Natural killer cell (primary cell): ENCODE results near the gene CD200R1L. TPM values are rescaled to one million over a fixed set of nuclear protein-coding genes. Genes with fewer than 3 reads are reported as not detected.

Source experiments
- ATAC-seq, 3 donors: fragments of 150-1000 bp in 2 of 3; fragments of 200-7000 bp in 1 of 3; cut with Tn5 transposase; 1 replicate in 1 of 3; 2 replicates in 2 of 3; pipeline ENCODE4 v1.10.0; 2021; ENCODE audit warnings: mild to moderate bottlenecking in 2 of 3, moderate library complexity in 2 of 3
- DNase-seq, 2 donors: peaks; one replicate each; pipeline versions ENCODE4 v3.0.0 to v3.0.0-alpha.2; 2013 to 2021; ENCODE audit warnings: mixed read lengths in 1 of 2
- H3K27ac ChIP-seq: one replicate; pipeline ENCODE4 v1.5.1; 2013; ENCODE audit warnings: mild to moderate bottlenecking, low read length
- H3K27me3 ChIP-seq: one replicate; pipeline ENCODE4 v1.6.1; 2013; ENCODE audit warnings: low read length; ENCODE audit not compliant: control insufficient read depth, insufficient read depth
- H3K36me3 ChIP-seq: one replicate; pipeline ENCODE4 v1.6.1; 2013; ENCODE audit warnings: low read length; ENCODE audit not compliant: control insufficient read depth, insufficient read depth
- H3K4me1 ChIP-seq: one replicate; pipeline ENCODE4 v1.6.1; 2013; ENCODE audit warnings: low read length; ENCODE audit not compliant: control insufficient read depth, insufficient read depth
- H3K4me3 ChIP-seq: one replicate; pipeline ENCODE4 v1.5.1; 2013; ENCODE audit warnings: low read length
- H3K9me3 ChIP-seq: one replicate; pipeline ENCODE4 v1.6.1; 2013; ENCODE audit warnings: low read length; ENCODE audit not compliant: control insufficient read depth, insufficient read depth
- H3K27ac Mint-ChIP-seq, 2 donors: one replicate each; pipeline ENCODE4 v1.8.0; 2022; ENCODE audit warnings: mild to moderate bottlenecking in 2 of 2, mixed read lengths in 2 of 2, moderate library complexity in 1 of 2
- H3K27me3 Mint-ChIP-seq, 2 donors: one replicate each; pipeline ENCODE4 v1.8.0; 2022; ENCODE audit warnings: low read depth in 2 of 2, mixed read lengths in 2 of 2
- H3K36me3 Mint-ChIP-seq: one replicate; pipeline ENCODE4 v1.8.0; 2022; ENCODE audit warnings: mixed read lengths
- H3K4me1 Mint-ChIP-seq, 2 donors: one replicate each; pipeline ENCODE4 v1.8.0; 2022; ENCODE audit warnings: mixed read lengths in 2 of 2
- H3K4me3 Mint-ChIP-seq: one replicate; pipeline ENCODE4 v1.8.0; 2022; ENCODE audit warnings: mild to moderate bottlenecking, moderate library complexity, mixed read lengths
- H3K9me3 Mint-ChIP-seq, 2 donors: one replicate each; pipeline ENCODE4 v1.8.0; 2022; ENCODE audit warnings: mixed read lengths in 2 of 2
- CTCF ChIP-seq: fragments of 200-600 bp; IDR thresholded peaks from one replicate; pipeline ENCODE4 v1.8.0; 2022; ENCODE audit warnings: antibody characterized with exemption
- WGBS: methylation state at CpG from one replicate; pipeline ENCODE4 v1.1.7; 2013; ENCODE audit warnings: missing lambda C conversion rate; ENCODE audit not compliant: insufficient coverage; 5-methylcytosine and 5-hydroxymethylcytosine counted together
- intact Hi-C: fragments of 100-400 bp; cut with micrococcal nuclease; formaldehyde crosslinking; loops from one replicate; pipeline ENCODE4 v1.14.2; 2022
- total RNA-seq, 4 donors: library from RNA; stranded (reverse); fragments of 120-200 nt in 1 of 4; gene quantifications; one replicate each; pipeline versions ENCODE4 v1.2.3 to v1.2.4, GENCODE V29; 2013 to 2022

Gene CD200R1L
- total RNA-seq, 3 donors from 2014 or later (not counting 1 experiment from before 2014, with no cell fraction given): 1.3 TPM; not detected in 2

- Histone ChIP-seq H3K27me3 (no peaks in the 10 kb centered on the region), H3K4me3 (no peak overlapping the region), H3K4me1 (no peaks in the 10 kb centered on the region), H3K9me3 (no peaks in the 10 kb centered on the region), H3K36me3 (no peaks in the 10 kb centered on the region), H3K27ac (no peak overlapping the region)
- ATAC-seq (no peak), DNase-seq (no peak)
- WGBS: 98% methylated on average over 4 of the region's 5 CpGs
- Mint-ChIP-seq H3K36me3 (no peaks in the 10 kb centered on the region), H3K9me3 (no peaks in the 10 kb centered on the region), H3K4me3 (no peak overlapping the region), H3K27ac (no peak overlapping the region), H3K4me1 (peaks cover 5 to 6% of the 10 kb centered on the region in 2 donors), H3K27me3 (no peaks in the 10 kb centered on the region)
- TF ChIP-seq CTCF: no peak
- intact Hi-C loops: no loop called here
These were observed 41.5 kb downstream of the CD200R1L start for GRCh38 chr3:112805126-112805525.

GRCh38 chr3:112804021-112804420, 42.6 kb downstream of the CD200R1L start:
- Histone ChIP-seq H3K27ac (no peak overlapping the region), H3K36me3 (no peaks in the 10 kb centered on the region), H3K9me3 (no peaks in the 10 kb centered on the region), H3K4me3 (no peak overlapping the region), H3K27me3 (no peaks in the 10 kb centered on the region), H3K4me1 (no peaks in the 10 kb centered on the region)
- Mint-ChIP-seq H3K36me3 (no peaks in the 10 kb centered on the region), H3K9me3 (no peaks in the 10 kb centered on the region), H3K27ac (no peak overlapping the region), H3K4me1 (peaks cover 5 to 6% of the 10 kb centered on the region in 2 donors), H3K27me3 (no peaks in the 10 kb centered on the region), H3K4me3 (no peak overlapping the region)
- DNase-seq: no peak
- 95% methylated on average over 1 of the region's 1 CpG for WGBS
- ATAC-seq: no peak
- TF ChIP-seq CTCF: no peak
- intact Hi-C loops: no loop called here

GRCh38 chr3:112803467-112803866, 43.2 kb downstream of the CD200R1L start:
- Histone ChIP-seq H3K9me3 (no peaks in the 10 kb centered on the region), H3K27ac (no peak overlapping the region), H3K4me1 (no peaks in the 10 kb centered on the region), H3K36me3 (no peaks in the 10 kb centered on the region), H3K27me3 (no peaks in the 10 kb centered on the region), H3K4me3 (no peak overlapping the region)
- H3K4me3 Mint-ChIP-seq: no peak overlapping the region
- H3K36me3 Mint-ChIP-seq: no peaks in the 10 kb centered on the region
- intact Hi-C loops: no loop called here
- no peaks in the 10 kb centered on the region for H3K9me3 Mint-ChIP-seq
- DNase-seq (no peak), ATAC-seq (no peak)
- H3K27ac Mint-ChIP-seq: no peak overlapping the region
- TF ChIP-seq CTCF: no peak
- WGBS: 86% methylated on average over 2 of the region's 2 CpGs
- H3K27me3 Mint-ChIP-seq: no peaks in the 10 kb centered on the region
- H3K4me1 Mint-ChIP-seq: peaks cover 5 to 6% of the 10 kb centered on the region in 2 donors

GRCh38 chr3:112802338-112802737, 44.3 kb downstream of the CD200R1L start:
- Mint-ChIP-seq H3K4me1 (peaks cover 5 to 6% of the 10 kb centered on the region in 2 donors), H3K27ac (no peak overlapping the region), H3K27me3 (no peaks in the 10 kb centered on the region), H3K4me3 (no peak overlapping the region), H3K36me3 (no peaks in the 10 kb centered on the region), H3K9me3 (no peaks in the 10 kb centered on the region)
- H3K4me3 ChIP-seq: no peak overlapping the region
- TF ChIP-seq CTCF: no peak
- ATAC-seq: peak in 1 of 3 donors; percentile 43
- intact Hi-C loops: no loop called here
- DNase-seq: no peak
- H3K36me3 ChIP-seq: no peaks in the 10 kb centered on the region
- H3K27me3 ChIP-seq: no peaks in the 10 kb centered on the region
- no peak overlapping the region for H3K27ac ChIP-seq
- H3K9me3 ChIP-seq: no peaks in the 10 kb centered on the region
- no peaks in the 10 kb centered on the region for H3K4me1 ChIP-seq
